ENCODE measurements around the gene BBS7. TPM values are rescaled to one million over a fixed set of nuclear protein-coding genes. Genes with fewer than 3 reads are reported as not detected.
A peak's percentile ranks its signal among the peaks of the same experiment; 100 is the strongest.

Gene BBS7
- total RNA-seq, 2 donors from 2014 or later = 17.3 to 25.3 TPM

- H3K27ac Mint-ChIP-seq = no peak overlapping the region
- no peaks in the 10 kb centered on the region for H3K9me3 Mint-ChIP-seq
- peaks cover 16 to 20% of the 10 kb centered on the region in 2 donors for H3K27me3 Mint-ChIP-seq
- H3K4me1 Mint-ChIP-seq (ENCODE audit: low read depth in 2 of 2) = peaks cover 18 to 19% of the 10 kb centered on the region in 2 donors
- no peak for ATAC-seq
- DNase-seq (ENCODE audit: low spot score) = no peak
- no peaks in the 10 kb centered on the region for H3K36me3 Mint-ChIP-seq
- no peak overlapping the region for H3K4me3 Mint-ChIP-seq
Observed at GRCh38 chr4:121796283-121796682, 74.0 kb downstream of the BBS7 start.

GRCh38 chr4:121794505-121795188 lies 75.6 kb downstream of the BBS7 start:
- Mint-ChIP-seq H3K27ac (no peak overlapping the region), H3K36me3 (no peaks in the 10 kb centered on the region), H3K4me3 (no peak overlapping the region), H3K9me3 (no peaks in the 10 kb centered on the region), H3K27me3 (peaks cover 23 to 27% of the 10 kb centered on the region in 2 donors), H3K4me1 (ENCODE audit: low read depth in 2 of 2) (peaks cover 5 to 7% of the 10 kb centered on the region in 2 donors)
- ATAC-seq (no peak), DNase-seq (ENCODE audit: low spot score) (no peak)

GRCh38 chr4:121792966-121793365 lies 77.3 kb downstream of the BBS7 start:
- DNase-seq (ENCODE audit: low spot score) (no peak), ATAC-seq (no peak)
- H3K27me3 Mint-ChIP-seq = peaks cover 36 to 42% of the 10 kb centered on the region in 2 donors
- no peaks in the 10 kb centered on the region for H3K36me3 Mint-ChIP-seq
- H3K27ac Mint-ChIP-seq = no peak overlapping the region
- H3K4me1 Mint-ChIP-seq (ENCODE audit: low read depth in 2 of 2) = peaks cover 0 to 9% of the 10 kb centered on the region in 2 donors
- H3K4me3 Mint-ChIP-seq = no peak overlapping the region
- no peaks in the 10 kb centered on the region for H3K9me3 Mint-ChIP-seq

DNA sequence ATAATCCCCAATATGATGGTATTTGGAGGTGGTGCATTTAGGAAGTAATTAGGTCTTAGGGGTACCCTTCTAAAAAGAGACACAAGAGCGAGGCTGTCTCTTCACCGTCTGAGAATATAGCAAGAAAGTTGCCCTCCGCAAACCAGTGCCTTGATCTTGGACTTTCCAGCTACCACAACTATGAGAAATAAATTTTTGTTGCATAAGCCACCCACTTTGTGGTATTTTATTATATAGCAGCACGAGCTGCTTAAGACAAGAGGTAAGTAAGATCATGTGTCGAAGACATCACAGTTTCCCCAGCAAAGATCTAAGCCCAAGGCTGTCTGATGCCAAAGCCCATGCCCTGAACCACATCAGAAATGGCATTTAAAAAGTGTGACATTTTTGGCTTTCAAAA lies 78.8 kb downstream of the BBS7 start:
- Mint-ChIP-seq H3K4me3 (no peak overlapping the region), H3K36me3 (no peaks in the 10 kb centered on the region), H3K9me3 (no peaks in the 10 kb centered on the region), H3K27ac (no peak overlapping the region), H3K4me1 (ENCODE audit: low read depth in 2 of 2) (peaks cover 0 to 9% of the 10 kb centered on the region in 2 donors), H3K27me3 (peaks cover 46 to 48% of the 10 kb centered on the region in 2 donors)
- DNase-seq (ENCODE audit: low spot score) = no peak
- no peak for ATAC-seq

- Mint-ChIP-seq H3K27me3 (peaks cover 42 to 46% of the 10 kb centered on the region in 2 donors), H3K4me1 (ENCODE audit: low read depth in 2 of 2) (peaks cover 0 to 9% of the 10 kb centered on the region in 2 donors), H3K27ac (no peak overlapping the region), H3K9me3 (no peaks in the 10 kb centered on the region), H3K4me3 (no peak overlapping the region), H3K36me3 (no peaks in the 10 kb centered on the region)
- ATAC-seq = no peak
- no peak for DNase-seq (ENCODE audit: low spot score)
Observed at GRCh38 chr4:121790976-121791375, 79.3 kb downstream of the BBS7 start.

DNA sequence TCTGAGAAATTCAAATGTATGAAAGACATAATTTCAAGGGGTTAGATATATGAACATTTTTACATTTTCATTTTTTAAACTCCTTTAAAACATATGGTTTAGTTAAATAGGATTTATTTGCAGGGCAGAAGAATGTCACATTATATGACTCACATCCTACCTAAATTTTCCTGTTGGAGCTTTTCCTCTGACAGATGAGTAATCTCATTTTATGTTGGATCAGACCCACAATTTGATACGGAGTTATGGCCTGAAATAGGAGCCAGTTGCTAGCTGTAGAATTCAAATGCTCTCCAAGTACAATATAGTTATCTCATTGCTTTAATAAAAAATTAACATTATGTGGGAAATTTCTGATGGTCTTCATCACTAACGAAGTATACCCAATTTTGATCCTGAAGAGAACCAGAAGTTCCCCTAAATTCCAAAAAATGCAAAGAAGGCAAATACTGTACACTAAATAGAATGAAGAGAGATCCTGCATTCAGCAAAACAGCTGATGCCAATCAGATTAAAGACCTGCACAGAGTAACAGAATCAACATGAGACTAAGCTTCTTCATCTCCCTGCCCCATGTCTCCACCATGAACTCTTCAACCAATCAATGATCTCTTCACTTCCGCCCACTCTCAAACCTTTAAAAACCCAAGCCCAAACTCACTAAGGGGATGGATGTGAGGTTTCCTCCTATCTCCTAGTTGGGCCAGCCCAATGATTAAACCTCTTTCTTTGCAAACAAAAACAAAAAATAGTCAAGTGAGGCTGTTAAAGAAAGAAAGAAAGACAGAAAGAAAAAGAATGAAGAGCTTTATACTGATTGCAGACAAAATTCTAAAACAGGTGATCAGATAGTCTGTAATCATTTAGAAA lies 80.1 kb downstream of the BBS7 start:
- ATAC-seq = no peak
- H3K27ac Mint-ChIP-seq = no peak overlapping the region
- DNase-seq (ENCODE audit: low spot score) = no peak
- H3K4me3 Mint-ChIP-seq = no peak overlapping the region
- H3K9me3 Mint-ChIP-seq = no peaks in the 10 kb centered on the region
- H3K36me3 Mint-ChIP-seq = no peaks in the 10 kb centered on the region
- peaks cover 0 to 9% of the 10 kb centered on the region in 2 donors for H3K4me1 Mint-ChIP-seq (ENCODE audit: low read depth in 2 of 2)
- peaks cover 41 to 48% of the 10 kb centered on the region in 2 donors for H3K27me3 Mint-ChIP-seq

GRCh38 chr4:121789455-121789854 lies 80.8 kb downstream of the BBS7 start:
- Mint-ChIP-seq H3K27me3 (peaks cover 39 to 42% of the 10 kb centered on the region in 2 donors), H3K36me3 (no peaks in the 10 kb centered on the region), H3K4me3 (no peak overlapping the region), H3K9me3 (no peaks in the 10 kb centered on the region), H3K27ac (peak overlapping the region in 1 of 2 donors; percentile 47), H3K4me1 (ENCODE audit: low read depth in 2 of 2) (peaks cover 0 to 9% of the 10 kb centered on the region in 2 donors)
- no peak for ATAC-seq
- no peak for DNase-seq (ENCODE audit: low spot score)

GRCh38 chr4:121788896-121789295 lies 81.4 kb downstream of the BBS7 start:
- H3K9me3 Mint-ChIP-seq = no peaks in the 10 kb centered on the region
- H3K27me3 Mint-ChIP-seq = peaks cover 41 to 43% of the 10 kb centered on the region in 2 donors
- no peak for DNase-seq (ENCODE audit: low spot score)
- H3K27ac Mint-ChIP-seq = peak overlapping the region in 1 of 2 donors; percentile 47
- no peak for ATAC-seq
- H3K4me3 Mint-ChIP-seq = no peak overlapping the region
- H3K4me1 Mint-ChIP-seq (ENCODE audit: low read depth in 2 of 2) = peaks cover 0 to 9% of the 10 kb centered on the region in 2 donors
- H3K36me3 Mint-ChIP-seq = peaks cover under 1% of the 10 kb centered on the region

DNA sequence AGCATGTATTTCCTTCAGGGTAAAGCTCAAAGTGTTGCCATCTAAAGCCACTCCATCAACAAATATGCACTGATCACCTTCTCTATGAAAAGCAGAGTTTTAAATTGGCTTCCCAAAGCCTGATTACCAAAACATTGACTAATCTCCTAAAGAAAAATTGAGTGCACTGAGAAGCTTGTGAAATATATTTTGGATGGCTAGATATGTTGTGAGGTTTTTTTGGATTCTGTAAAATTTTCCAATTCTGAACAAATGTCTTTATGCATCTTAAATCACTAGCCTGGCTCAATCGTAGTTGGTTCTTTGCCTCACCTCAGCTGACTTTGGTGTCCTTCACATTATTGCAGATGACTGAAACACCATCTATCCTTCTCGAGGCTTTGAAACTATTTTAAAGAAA lies 84.1 kb downstream of the BBS7 start:
- H3K4me1 Mint-ChIP-seq (ENCODE audit: low read depth in 2 of 2) = peaks cover 0 to 9% of the 10 kb centered on the region in 2 donors
- H3K4me3 Mint-ChIP-seq = no peak overlapping the region
- peaks cover 49 to 57% of the 10 kb centered on the region in 2 donors for H3K27me3 Mint-ChIP-seq
- no peak for DNase-seq (ENCODE audit: low spot score)
- H3K27ac Mint-ChIP-seq = no peak overlapping the region
- no peaks in the 10 kb centered on the region for H3K9me3 Mint-ChIP-seq
- peaks cover 4% of the 10 kb centered on the region for H3K36me3 Mint-ChIP-seq
- no peak for ATAC-seq

- H3K9me3 Mint-ChIP-seq = no peaks in the 10 kb centered on the region
- peaks cover 0 to 9% of the 10 kb centered on the region in 2 donors for H3K4me1 Mint-ChIP-seq (ENCODE audit: low read depth in 2 of 2)
- ATAC-seq = no peak
- peaks cover 4% of the 10 kb centered on the region for H3K36me3 Mint-ChIP-seq
- no peak for DNase-seq (ENCODE audit: low spot score)
- no peak overlapping the region for H3K27ac Mint-ChIP-seq
- peaks cover 51 to 62% of the 10 kb centered on the region in 2 donors for H3K27me3 Mint-ChIP-seq
- H3K4me3 Mint-ChIP-seq = no peak overlapping the region
Observed at GRCh38 chr4:121785479-121785878, 84.8 kb downstream of the BBS7 start.

DNA sequence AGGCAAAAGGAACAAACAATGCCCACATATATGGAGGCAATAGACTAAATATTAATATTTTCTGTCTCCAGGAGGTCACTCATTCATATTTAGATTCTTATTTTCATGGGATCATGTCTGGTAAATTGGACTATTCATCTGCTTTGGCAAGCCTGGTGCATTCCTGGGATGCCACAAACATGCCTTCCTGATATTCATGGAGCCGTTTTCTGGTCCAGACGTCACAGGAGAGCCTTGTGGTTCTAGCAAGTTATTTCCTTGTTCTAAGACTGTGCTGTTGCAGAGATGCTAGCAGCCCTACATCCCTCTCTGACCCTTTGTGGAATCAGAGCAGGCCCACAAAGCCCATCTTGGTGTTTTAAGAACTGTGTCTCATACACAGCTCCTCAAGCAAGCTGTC lies 85.3 kb downstream of the BBS7 start:
- H3K4me1 Mint-ChIP-seq (ENCODE audit: low read depth in 2 of 2) = peaks cover 0 to 9% of the 10 kb centered on the region in 2 donors
- peaks cover 4% of the 10 kb centered on the region for H3K36me3 Mint-ChIP-seq
- DNase-seq (ENCODE audit: low spot score) (no peak), ATAC-seq (no peak)
- no peak overlapping the region for H3K4me3 Mint-ChIP-seq
- no peak overlapping the region for H3K27ac Mint-ChIP-seq
- H3K9me3 Mint-ChIP-seq = no peaks in the 10 kb centered on the region
- H3K27me3 Mint-ChIP-seq = peaks cover 50 to 63% of the 10 kb centered on the region in 2 donors

- H3K4me1 Mint-ChIP-seq (ENCODE audit: low read depth in 2 of 2) = peaks cover 0 to 9% of the 10 kb centered on the region in 2 donors
- H3K36me3 Mint-ChIP-seq = peaks cover 4% of the 10 kb centered on the region
- H3K27ac Mint-ChIP-seq = no peak overlapping the region
- DNase-seq (ENCODE audit: low spot score) (no peak), ATAC-seq (no peak)
- H3K27me3 Mint-ChIP-seq = peaks cover 50 to 65% of the 10 kb centered on the region in 2 donors
- no peaks in the 10 kb centered on the region for H3K9me3 Mint-ChIP-seq
- no peak overlapping the region for H3K4me3 Mint-ChIP-seq
Observed at GRCh38 chr4:121784401-121784800, 85.9 kb downstream of the BBS7 start.

- H3K4me3 Mint-ChIP-seq = no peak overlapping the region
- ATAC-seq (no peak), DNase-seq (ENCODE audit: low spot score) (no peak)
- peaks cover 0 to 2% of the 10 kb centered on the region in 2 donors for H3K4me1 Mint-ChIP-seq (ENCODE audit: low read depth in 2 of 2)
- H3K27ac Mint-ChIP-seq = no peak overlapping the region
- H3K9me3 Mint-ChIP-seq = no peaks in the 10 kb centered on the region
- peaks cover 4% of the 10 kb centered on the region for H3K36me3 Mint-ChIP-seq
- peaks cover 40 to 59% of the 10 kb centered on the region in 2 donors for H3K27me3 Mint-ChIP-seq
Observed at GRCh38 chr4:121783210-121783609, 87.1 kb downstream of the BBS7 start.
